WTC11 (cell line): ENCODE data around the gene CEP85L. TPM values are rescaled to one million over a fixed set of nuclear protein-coding genes. Genes with fewer than 3 reads are reported as not detected.

ENCODE experiments used
- ATAC-seq: fragments of 200-7000 bp; cut with Tn5 transposase; 2 replicates; pipeline ENCODE4 v1.10.0; 2021; ENCODE audit warnings: mild to moderate bottlenecking, moderate library complexity
- CTCF ChIA-PET: fragments of 300-600 bp; sonication (Branson Sonifier 250); formaldehyde crosslinking; loops from one replicate; lab custom pipeline; 2021; ENCODE audit warnings: antibody characterized with exemption; lab: Charles Lee
- POLR2A ChIA-PET: fragments of 350-600 bp; sonication (Branson Sonifier 250); formaldehyde crosslinking; loops from one replicate; lab custom pipeline; 2021; ENCODE audit warnings: antibody characterized with exemption; lab: Charles Lee
- DNase-seq: peaks from one replicate; pipeline ENCODE4 v3.0.0; 2021; ENCODE audit warnings: low spot score
- H3K27ac Mint-ChIP-seq: 2 replicates; pipeline ENCODE4 v1.8.0; 2021; ENCODE audit warnings: mixed read lengths
- H3K27me3 Mint-ChIP-seq: 2 replicates; pipeline ENCODE4 v1.8.0; 2021; ENCODE audit warnings: low read depth, mild to moderate bottlenecking, moderate library complexity, mixed read lengths
- H3K36me3 Mint-ChIP-seq: 2 replicates; pipeline ENCODE4 v1.8.0; 2021; ENCODE audit warnings: mixed read lengths
- H3K4me1 Mint-ChIP-seq: 2 replicates; pipeline ENCODE4 v1.8.0; 2022; ENCODE audit warnings: mixed read lengths
- H3K4me3 Mint-ChIP-seq: 2 replicates; pipeline ENCODE4 v1.8.0; 2021; ENCODE audit warnings: mild to moderate bottlenecking, moderate library complexity, mixed read lengths
- H3K9me3 Mint-ChIP-seq: 2 replicates; pipeline ENCODE4 v1.8.0; 2021; ENCODE audit warnings: mixed read lengths
- AFF4 ChIP-seq: sonication (generic); formaldehyde crosslinking; IDR thresholded peaks from 2 replicates; pipeline ENCODE4 v1.8.1; 2023; ENCODE audit warnings: mild to moderate bottlenecking, missing genetic modification reagents, borderline replicate concordance
- AR ChIP-seq: fragments of 250-450 bp; sonication (Bioruptor Pico); IDR thresholded peaks from 2 replicates; pipeline ENCODE4 v1.9.0; 2021; ENCODE audit warnings: mild to moderate bottlenecking
- ARID4B ChIP-seq: sonication (generic); formaldehyde crosslinking; IDR thresholded peaks from 2 replicates; pipeline ENCODE4 v1.8.0; 2023; ENCODE audit warnings: missing genetic modification reagents, mild to moderate bottlenecking, borderline replicate concordance
- CBFB ChIP-seq: sonication (generic); formaldehyde crosslinking; IDR thresholded peaks from 2 replicates; pipeline ENCODE4 v1.8.1; 2022; ENCODE audit warnings: mild to moderate bottlenecking, low read depth, missing genetic modification reagents
- CREM ChIP-seq: sonication (generic); formaldehyde crosslinking; IDR thresholded peaks from 2 replicates; pipeline ENCODE4 v1.8.1; 2022; ENCODE audit warnings: mild to moderate bottlenecking, missing genetic modification reagents, moderate library complexity
- GTF2I ChIP-seq: fragments of 250-450 bp; sonication (Bioruptor Pico); conservative IDR thresholded peaks from 2 replicates; pipeline ENCODE4 v1.4.0; 2021; ENCODE audit warnings: mild to moderate bottlenecking
- IRF2 ChIP-seq: sonication (generic); formaldehyde crosslinking; IDR thresholded peaks from 2 replicates; pipeline ENCODE4 v1.8.0; 2022; ENCODE audit warnings: low read depth, missing genetic modification reagents, borderline replicate concordance
- JAZF1 ChIP-seq: fragments of 250-450 bp; sonication (Bioruptor Pico); IDR thresholded peaks from 2 replicates; pipeline ENCODE4 v1.9.0; 2021; ENCODE audit warnings: moderate library complexity, mild to moderate bottlenecking, inconsistent platforms
- OVOL2 ChIP-seq: fragments of 250-450 bp; sonication (Bioruptor Pico); IDR thresholded peaks from 2 replicates; pipeline ENCODE4 v1.9.0; 2021; ENCODE audit warnings: mild to moderate bottlenecking, borderline replicate concordance
- PRDM15 ChIP-seq: sonication (generic); formaldehyde crosslinking; IDR thresholded peaks from 2 replicates; pipeline ENCODE4 v1.8.0; 2022; ENCODE audit warnings: missing genetic modification reagents
- SOX15 ChIP-seq: fragments of 250-450 bp; sonication (Bioruptor Pico); IDR thresholded peaks from 2 replicates; pipeline ENCODE4 v1.9.0; 2021; ENCODE audit warnings: mild to moderate bottlenecking
- TCF7 ChIP-seq: sonication (generic); formaldehyde crosslinking; IDR thresholded peaks from 2 replicates; pipeline ENCODE4 v1.8.0; 2022; ENCODE audit warnings: mild to moderate bottlenecking, low read depth, missing genetic modification reagents, moderate library complexity
- ZNF138 ChIP-seq: sonication (generic); formaldehyde crosslinking; conservative IDR thresholded peaks from 2 replicates; pipeline ENCODE4 v1.8.1; 2022; ENCODE audit warnings: mild to moderate bottlenecking, moderate library complexity, missing genetic modification reagents
- ZNF317 ChIP-seq: sonication (generic); formaldehyde crosslinking; IDR thresholded peaks from 2 replicates; pipeline ENCODE4 v1.8.1; 2023; ENCODE audit warnings: low read depth, mild to moderate bottlenecking, moderate library complexity, missing genetic modification reagents, borderline replicate concordance
- ZNF416 ChIP-seq: fragments of 250-450 bp; sonication (Bioruptor Pico); IDR thresholded peaks from 2 replicates; pipeline ENCODE4 v1.9.0; 2021; ENCODE audit warnings: mild to moderate bottlenecking, inconsistent platforms
- total RNA-seq: library from RNA; stranded (reverse); gene quantifications from 3 replicates; pipeline ENCODE4 v1.2.3, GENCODE V29; 2021

The CEP85L gene
- total RNA-seq, 1 experiment from 2014 or later: 32.5 TPM

- Mint-ChIP-seq H3K27ac (no peak overlapping the region), H3K4me3 (no peak overlapping the region), H3K4me1 (peaks cover 9% of the 10 kb centered on the region), H3K9me3 (no peaks in the 10 kb centered on the region), H3K36me3 (peaks cover 2% of the 10 kb centered on the region), H3K27me3 (no peaks in the 10 kb centered on the region)
- DNase-seq: no peak
- ChIA-PET POLR2A (no interaction called here), CTCF (no interaction called here)
- no peak for TF ChIP-seq SOX15
- TF ChIP-seq ARID4B (CRISPR knock-in tag): no peak
- ATAC-seq: no peak
These were observed 186.8 kb downstream of the CEP85L start for GRCh38 chr6:118464620-118465019.

- no peak for TF ChIP-seq AR (CRISPR knock-in tag)
- no peak for TF ChIP-seq ZNF317
- TF ChIP-seq CBFB (CRISPR knock-in tag): no peak
- TF ChIP-seq GTF2I: no peak
- no peak for TF ChIP-seq JAZF1 (CRISPR knock-in tag)
- no peak for TF ChIP-seq AFF4 (CRISPR knock-in tag)
- no peak for TF ChIP-seq PRDM15 (CRISPR knock-in tag)
- no peak for TF ChIP-seq IRF2
- TF ChIP-seq OVOL2: no peak
- no peak for TF ChIP-seq TCF7
- no peak for TF ChIP-seq CREM (CRISPR knock-in tag)
- no peak for TF ChIP-seq ZNF138 (CRISPR knock-in tag)
- no peak for TF ChIP-seq ZNF416 (CRISPR knock-in tag)
- Mint-ChIP-seq H3K4me1 (no peaks in the 10 kb centered on the region), H3K4me3 (no peak overlapping the region), H3K27me3 (no peaks in the 10 kb centered on the region), H3K27ac (no peak overlapping the region), H3K36me3 (peaks cover 2% of the 10 kb centered on the region; the same call in 1 of the 2 replicates), H3K9me3 (peaks cover 7% of the 10 kb centered on the region; the same call in 1 of the 2 replicates)
- POLR2A ChIA-PET: no interaction called here
- no peak for ATAC-seq
- CTCF ChIA-PET: no interaction called here
- no peak for DNase-seq
These were observed 190.4 kb downstream of the CEP85L start for GRCh38 chr6:118460958-118461470.
